SW 1271 (cell line): ENCODE measurements around the gene MRTFB.

Experiments used
- DNase-seq, 2 experiments: peaks; one replicate each; lab custom pipeline; 2025; lab: John Stamatoyannopoulos, UW

MRTFB gene

DNA sequence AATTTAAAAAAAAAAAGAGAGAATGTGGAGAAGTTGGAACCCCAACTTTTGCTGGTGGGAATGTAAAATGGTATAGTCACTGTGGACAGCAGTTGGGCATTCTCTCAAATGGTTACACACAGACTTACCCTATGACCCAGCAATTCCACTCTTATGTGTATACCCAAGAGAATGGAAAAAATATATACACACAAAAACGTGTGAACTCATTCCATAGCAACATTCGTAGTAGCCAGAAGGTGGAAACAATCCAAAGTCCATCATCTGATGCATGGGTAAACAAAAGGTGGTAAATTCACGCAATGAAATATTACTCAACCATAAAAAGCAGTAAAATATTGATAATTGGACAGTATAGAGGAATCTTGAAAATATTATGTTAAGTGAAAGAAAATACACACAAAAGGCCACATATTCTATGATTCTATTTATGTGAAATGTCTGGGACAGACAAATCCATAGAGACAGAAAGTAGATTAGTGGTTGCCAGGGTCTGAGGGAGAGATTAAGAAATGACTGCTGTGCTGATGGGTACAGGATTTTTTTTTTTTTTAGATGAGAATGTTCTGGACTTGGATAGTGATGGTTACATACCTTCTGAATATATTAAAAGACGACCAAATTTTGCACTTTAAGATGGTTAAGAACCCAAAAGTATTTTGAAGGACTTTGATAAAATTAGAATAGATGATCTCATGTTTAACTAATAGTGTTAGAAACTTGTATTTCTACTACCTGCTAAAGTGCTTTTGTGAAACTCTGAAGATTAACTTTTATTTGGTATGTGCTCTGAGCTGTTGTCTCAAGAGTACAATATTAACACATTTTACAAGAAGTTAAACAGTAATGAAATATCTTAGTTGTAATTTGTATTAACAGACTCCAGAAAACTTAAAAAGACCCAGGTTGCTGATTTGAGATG is 60.9 kb downstream of the MRTFB start:
- DNase-seq, result no peak

DNA sequence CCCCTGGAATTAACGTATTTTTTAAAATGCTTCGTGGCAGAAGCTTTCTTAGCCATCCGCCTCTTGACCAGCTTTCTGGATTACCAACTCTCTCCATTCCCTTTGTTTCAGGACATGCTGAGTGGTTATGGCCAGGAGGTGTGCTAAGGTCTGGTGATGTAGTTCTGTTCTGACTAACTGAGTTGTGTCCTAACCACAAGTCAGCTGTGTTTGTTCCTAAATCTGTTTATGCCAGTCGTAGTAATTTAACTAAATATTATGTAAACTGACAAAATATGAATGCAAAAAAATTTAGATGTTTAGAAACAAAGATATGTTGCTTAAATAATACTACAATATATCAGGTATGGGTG is 61.6 kb downstream of the MRTFB start:
- DNase-seq, result no peak

- no peak for DNase-seq
These were observed 62.8 kb downstream of the MRTFB start for GRCh38 chr16:14133907-14134306.

DNA sequence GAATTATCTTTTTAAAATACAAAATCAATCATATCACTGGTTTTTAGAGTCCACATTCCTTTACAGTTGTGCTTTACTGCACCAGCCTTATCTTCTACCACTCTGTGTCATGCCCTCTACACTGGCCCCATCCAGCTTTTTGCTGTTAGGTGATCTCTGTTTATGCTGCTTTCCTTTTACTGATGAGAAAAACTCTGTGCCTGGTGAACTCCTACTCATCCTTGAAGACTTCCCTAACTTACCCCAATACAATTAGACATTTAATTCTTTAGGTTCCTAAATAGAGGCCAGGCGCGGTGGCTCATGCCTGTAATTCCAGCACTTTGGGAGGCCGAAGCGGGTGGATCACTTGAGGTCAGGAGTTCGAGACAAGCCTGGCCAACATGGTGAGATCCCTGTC is 64.6 kb downstream of the MRTFB start:
- no peak for DNase-seq

DNA sequence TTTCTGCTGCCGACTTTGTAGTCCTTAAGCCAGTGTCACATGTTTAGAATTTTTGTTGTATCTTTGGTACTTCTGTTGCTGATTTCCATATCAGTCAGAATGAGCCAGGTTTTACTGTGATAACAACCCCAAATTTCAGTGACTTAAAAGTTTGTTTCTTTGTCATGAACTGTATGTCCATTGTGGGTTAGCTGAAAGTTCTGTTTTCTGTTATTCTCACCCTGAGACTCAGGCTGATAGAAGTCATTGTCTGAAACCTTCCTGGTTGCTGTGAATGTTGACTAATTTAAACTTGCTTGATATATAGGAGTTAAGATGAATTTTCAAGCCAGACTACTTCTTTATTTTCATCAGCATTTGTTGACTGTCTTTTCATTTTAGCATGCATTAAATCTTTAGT is 68.8 kb downstream of the MRTFB start:
- DNase-seq, result no peak

GRCh38 chr16:14140923-14141322 is 69.8 kb downstream of the MRTFB start:
- DNase-seq, result no peak

- DNase-seq, result no peak
These were observed 75.3 kb downstream of the MRTFB start for GRCh38 chr16:14146445-14146844.

DNA sequence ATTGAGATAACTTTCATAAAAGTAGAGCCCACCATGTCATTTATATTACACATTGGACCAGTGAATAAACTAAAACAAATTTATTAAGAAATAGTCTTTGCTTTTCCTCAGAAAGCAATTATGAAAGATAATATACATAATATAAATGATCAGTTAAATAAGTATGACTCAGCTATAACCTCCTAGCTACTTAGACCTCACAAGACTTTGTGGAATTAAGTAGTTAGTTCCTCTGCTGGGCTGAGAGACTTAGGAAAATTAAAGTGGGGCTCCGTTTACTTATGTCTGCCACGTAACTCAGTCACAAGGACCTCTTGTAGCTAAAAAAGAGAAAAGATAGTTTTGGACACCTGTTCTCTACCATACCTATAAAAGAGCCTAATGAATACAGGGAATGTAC is 76.9 kb downstream of the MRTFB start:
- no peak for DNase-seq

GRCh38 chr16:14148569-14148968 is 77.5 kb downstream of the MRTFB start:
- no peak for DNase-seq

DNA sequence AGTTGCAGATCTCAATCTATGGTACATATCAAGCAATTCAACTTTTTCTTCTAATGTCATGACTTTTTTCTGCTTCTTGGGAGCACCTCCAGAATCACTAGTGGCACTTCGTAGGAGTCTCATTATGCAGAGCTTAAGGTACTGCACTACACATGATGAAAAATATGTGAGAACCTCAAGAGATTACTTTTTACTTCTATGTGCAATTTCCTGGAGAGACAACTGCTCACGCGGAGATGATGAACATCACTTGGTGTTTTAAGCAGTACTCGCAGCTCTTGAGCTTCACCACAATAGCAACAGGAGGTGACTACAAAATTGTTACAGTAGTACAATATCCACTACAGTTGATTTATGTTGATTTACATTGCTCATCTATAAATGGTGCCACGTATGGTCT is 79.7 kb downstream of the MRTFB start:
- no peak for DNase-seq

DNA sequence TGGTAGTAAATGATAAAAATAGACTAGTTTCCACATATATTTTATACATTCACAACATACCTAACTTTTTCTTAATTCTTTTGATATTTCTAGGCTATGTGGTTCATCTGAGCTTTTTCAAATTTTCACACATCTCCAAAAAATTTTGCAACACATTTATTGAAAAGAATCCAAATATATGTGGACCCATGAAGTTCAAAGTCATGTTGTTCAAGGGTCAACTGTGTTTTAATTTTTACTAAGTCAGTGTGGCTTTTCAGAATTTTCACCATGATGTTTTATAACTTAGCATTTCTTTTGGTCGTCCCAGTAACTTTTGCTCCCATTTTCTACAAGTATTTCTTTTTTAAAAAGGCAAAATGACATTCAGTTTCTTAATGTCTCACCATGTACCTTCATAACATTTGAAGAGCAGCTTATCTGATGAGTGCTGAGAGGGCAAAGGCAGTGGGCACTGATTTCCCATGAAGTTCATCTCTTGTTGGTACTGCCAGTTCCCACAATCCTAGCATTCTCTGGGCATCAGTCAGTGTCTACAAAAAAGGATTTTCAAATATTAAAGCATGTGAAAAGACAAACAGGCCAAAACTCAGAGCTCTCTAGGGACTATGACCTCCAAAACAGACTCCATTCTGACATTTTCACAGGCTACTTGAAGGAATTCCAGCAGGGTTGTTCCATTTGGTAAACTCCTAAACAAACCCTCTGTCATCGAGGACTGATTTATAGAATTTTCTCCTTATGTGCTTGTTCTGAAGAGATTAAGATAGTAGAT is 80.3 kb downstream of the MRTFB start:
- no peak for DNase-seq

- no peak for DNase-seq
These were observed 84.6 kb downstream of the MRTFB start for GRCh38 chr16:14155572-14156190.

- no peak for DNase-seq
These were observed 94.0 kb downstream of the MRTFB start for GRCh38 chr16:14164916-14165662.

DNA sequence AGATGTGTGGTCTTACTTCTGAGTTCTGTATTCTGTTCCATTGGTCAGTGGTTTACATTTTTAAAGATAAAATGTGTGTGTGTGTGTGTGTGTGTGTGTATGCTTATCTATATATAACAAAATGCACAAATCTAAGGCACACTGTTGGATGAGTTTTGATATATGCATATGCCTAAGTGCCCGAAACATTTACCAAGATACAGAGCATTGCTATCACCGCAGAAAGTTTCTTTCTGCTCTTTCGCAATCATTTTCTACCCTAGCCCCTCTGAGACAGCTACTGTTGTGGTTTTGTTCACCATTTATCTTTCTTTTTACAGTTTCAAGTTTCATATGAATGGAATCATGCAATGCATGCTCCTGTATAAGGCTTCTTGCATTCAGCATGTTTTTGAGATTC is 97.0 kb downstream of the MRTFB start:
- no peak for DNase-seq

DNA sequence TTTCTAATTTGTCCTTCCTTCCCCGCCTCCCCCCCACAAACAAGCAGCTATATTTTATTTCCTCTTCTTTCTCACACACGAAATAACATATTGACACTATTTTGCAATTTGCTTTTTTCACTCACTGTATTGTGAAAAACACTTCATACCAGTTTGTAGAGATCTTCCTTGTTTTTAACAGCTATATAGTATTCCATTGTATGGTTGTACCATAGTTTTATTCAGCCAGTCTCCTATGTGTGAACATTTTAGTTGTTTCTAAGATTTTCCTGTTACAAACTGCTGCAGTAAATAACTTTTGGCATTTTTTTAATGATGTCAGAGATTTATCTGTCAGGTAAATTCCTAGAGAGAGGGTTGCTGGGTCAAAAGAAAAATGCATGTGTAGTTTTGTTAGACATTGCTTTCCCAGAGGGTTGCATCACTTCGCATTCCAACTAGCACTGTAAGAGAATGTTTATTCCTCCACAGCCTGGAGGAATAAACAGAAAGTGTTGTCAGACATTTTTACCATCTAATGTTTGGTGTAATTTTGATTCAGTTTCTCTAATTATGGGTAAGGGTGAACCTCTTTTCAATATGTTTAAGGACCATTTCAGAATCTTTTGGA is 101.2 kb downstream of the MRTFB start:
- no peak for DNase-seq

DNA sequence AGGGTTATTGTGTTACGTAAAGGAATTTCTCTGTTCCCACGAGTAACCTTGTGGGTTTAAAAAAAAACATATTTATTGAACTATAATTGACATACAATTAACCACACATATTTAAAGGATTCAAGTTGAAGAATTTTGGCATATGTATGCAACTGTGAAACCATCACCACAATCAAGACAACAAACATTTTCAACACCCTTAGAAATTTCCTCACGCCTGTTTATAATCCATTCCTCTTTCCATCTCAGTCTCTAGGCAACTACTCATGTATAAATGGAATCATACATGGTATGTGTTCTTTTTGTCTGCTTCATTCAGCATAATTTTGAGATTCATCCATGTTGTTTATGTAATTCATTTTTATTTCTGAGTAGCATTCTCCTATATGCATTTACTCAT is 104.0 kb downstream of the MRTFB start:
- no peak for DNase-seq

- DNase-seq, result no peak
These were observed 106.6 kb downstream of the MRTFB start for GRCh38 chr16:14177704-14178103.

DNA sequence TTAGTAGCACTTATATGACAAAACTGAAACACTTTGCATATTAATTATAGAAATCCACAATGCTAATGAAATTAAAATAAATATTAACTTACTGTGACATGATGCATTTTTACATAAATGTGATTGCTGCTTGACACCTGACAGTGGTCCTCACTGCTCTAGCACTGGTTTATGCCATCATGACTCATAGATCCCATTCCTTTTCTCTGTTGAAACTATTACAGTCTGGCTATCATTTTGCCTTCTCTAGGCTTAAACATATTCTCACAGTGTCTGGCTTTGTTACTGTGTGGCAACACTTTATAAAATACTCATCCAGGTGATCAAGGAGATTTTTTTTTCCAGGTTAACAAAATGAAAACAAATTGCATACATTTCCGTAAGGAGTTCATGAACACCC is 108.0 kb downstream of the MRTFB start:
- DNase-seq, result no peak

DNA sequence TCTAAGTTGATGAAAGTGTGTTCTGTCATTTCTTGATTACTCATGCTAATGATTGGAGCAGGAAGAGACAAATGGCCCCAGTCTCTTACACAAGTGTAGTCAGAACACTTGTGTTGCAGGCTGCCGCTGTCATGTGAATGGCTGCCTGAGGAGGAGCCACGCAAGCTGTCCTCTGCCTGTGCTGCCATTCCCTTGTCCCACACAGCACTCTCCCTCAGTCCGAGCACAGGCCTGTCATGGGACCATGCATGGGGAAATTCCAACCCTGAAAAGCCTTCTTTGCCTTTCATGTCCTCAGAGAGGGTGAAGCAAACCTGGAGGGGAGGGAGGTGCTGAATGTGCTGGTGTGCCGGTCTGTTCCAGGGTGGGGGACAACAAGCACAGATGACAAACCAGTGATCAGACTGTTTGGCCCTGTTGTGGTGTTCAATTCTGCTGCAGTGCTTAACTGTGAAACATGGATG is 109.4 kb downstream of the MRTFB start:
- DNase-seq, result no peak

- DNase-seq, result no peak
These were observed 110.4 kb downstream of the MRTFB start for GRCh38 chr16:14181371-14182050.

DNA sequence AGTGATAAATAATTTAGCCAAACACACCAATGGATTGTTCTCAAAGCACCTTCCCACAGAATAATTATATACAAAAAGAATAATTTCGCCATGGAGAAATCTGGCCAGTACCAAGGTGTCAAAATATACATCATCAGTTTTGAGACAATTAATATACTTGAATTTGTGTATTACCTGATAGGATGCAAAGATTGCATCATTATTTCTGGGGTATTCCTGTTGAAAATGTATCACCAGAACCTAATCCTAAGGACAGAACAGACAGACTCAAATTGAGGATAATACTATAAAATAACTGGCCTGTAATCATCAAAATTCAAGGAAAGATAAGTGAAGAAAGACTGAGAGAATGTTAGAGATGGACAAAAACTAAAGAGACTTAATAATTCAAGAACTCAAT is 111.9 kb downstream of the MRTFB start:
- DNase-seq, result no peak
